HUES64 (cell line): ENCODE results near the gene KANSL1.

Experiments used
- H3K27ac ChIP-seq: 2 replicates; pipeline ENCODE4 v1.7.0; 2013; ENCODE audit warnings: low read depth, low read length, inconsistent platforms
- H3K27me3 ChIP-seq: 2 replicates; pipeline ENCODE4 v1.6.1; 2013; ENCODE audit warnings: mild to moderate bottlenecking, low read length; ENCODE audit not compliant: insufficient read depth
- H3K36me3 ChIP-seq: 2 replicates; pipeline ENCODE4 v1.6.1; 2013; ENCODE audit warnings: mild to moderate bottlenecking, low read length; ENCODE audit not compliant: insufficient read depth
- H3K4me1 ChIP-seq: 2 replicates; pipeline ENCODE4 v1.6.1; 2013; ENCODE audit warnings: mild to moderate bottlenecking, low read length, moderate library complexity; ENCODE audit not compliant: insufficient read depth
- H3K4me3 ChIP-seq: 2 replicates; pipeline ENCODE4 v1.5.1; 2013; ENCODE audit warnings: mild to moderate bottlenecking, low read length, moderate library complexity
- H3K9ac ChIP-seq: 2 replicates; pipeline ENCODE4 v1.6.1; 2013; ENCODE audit warnings: mild to moderate bottlenecking, low read depth, low read length
- H3K9me3 ChIP-seq: 2 replicates; pipeline ENCODE4 v1.6.1; 2013; ENCODE audit warnings: low read depth, low read length; ENCODE audit not compliant: insufficient read depth
- WGBS: fragments of 150-250, 120-280 bp; methylation state at CpG from one replicate; pipeline ENCODE4 v1.1.7; 2013; ENCODE audit warnings: missing lambda C conversion rate; 5-methylcytosine and 5-hydroxymethylcytosine counted together

The KANSL1 gene

GRCh38 chr17:46064460-46064859 is 128.8 kb downstream of the KANSL1 start:
- Histone ChIP-seq H3K9ac (no peak overlapping the region), H3K4me1 (no peaks in the 10 kb centered on the region), H3K27ac (no peak overlapping the region), H3K4me3 (no peak overlapping the region), H3K9me3 (no peaks in the 10 kb centered on the region), H3K27me3 (no peaks in the 10 kb centered on the region), H3K36me3 (peaks cover 70% of the 10 kb centered on the region)
- WGBS, result 95% methylated on average over 1 of the region's 1 CpG

- no peak overlapping the region for H3K27ac ChIP-seq
- WGBS, result 70% methylated on average over 2 of the region's 2 CpGs
- peaks cover 4% of the 10 kb centered on the region for H3K4me1 ChIP-seq
- no peak overlapping the region for H3K9ac ChIP-seq
- H3K36me3 ChIP-seq, result peaks cover 71% of the 10 kb centered on the region
- no peaks in the 10 kb centered on the region for H3K9me3 ChIP-seq
- no peak overlapping the region for H3K4me3 ChIP-seq
- H3K27me3 ChIP-seq, result no peaks in the 10 kb centered on the region
Measured at GRCh38 chr17:46063241-46063640, 130.0 kb downstream of the KANSL1 start.

DNA sequence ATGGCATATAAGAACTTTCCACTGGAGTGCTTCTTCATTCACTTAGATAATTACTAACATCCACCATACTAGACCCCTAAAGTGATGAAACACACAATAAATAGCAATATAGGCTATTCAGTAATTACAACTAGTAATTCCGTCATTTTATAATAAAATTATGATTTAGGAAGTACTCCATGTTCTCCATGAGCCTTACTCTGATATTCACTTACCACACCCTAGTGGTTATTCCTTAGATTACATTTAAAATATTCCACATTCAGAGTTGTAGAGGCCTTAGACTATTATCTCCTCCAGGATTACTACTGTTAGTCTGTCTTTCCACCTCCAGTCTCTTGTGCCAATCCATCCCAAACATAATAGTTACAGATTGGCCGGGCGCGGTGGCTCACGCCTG is 131.8 kb downstream of the KANSL1 start:
- H3K9me3 ChIP-seq, result no peaks in the 10 kb centered on the region
- WGBS, result 95% methylated on average over 5 of the region's 5 CpGs
- no peaks in the 10 kb centered on the region for H3K27me3 ChIP-seq
- H3K9ac ChIP-seq, result no peak overlapping the region
- H3K27ac ChIP-seq, result no peak overlapping the region
- no peak overlapping the region for H3K4me3 ChIP-seq
- peaks cover 57% of the 10 kb centered on the region for H3K36me3 ChIP-seq
- H3K4me1 ChIP-seq, result peaks cover 21% of the 10 kb centered on the region

DNA sequence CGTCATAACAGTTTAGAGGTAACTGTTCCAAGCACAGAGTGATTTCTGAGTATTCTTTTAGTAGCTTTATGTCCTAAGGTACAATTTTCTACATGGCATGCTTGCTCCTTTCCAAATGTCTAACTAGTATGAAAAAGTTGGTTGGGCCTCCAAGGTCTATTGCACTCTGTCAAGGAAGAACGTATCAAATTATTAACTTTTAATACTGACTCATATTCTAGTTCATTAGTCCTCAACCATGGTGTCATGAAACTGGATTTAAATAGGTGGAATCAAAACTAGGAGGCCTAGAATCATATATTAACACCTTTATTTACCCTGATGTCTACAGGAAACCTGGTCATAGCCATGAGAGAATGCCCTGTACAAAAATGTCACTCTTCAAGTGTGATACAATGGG is 132.8 kb downstream of the KANSL1 start:
- Histone ChIP-seq H3K27me3 (no peaks in the 10 kb centered on the region), H3K4me3 (no peak overlapping the region), H3K27ac (no peak overlapping the region), H3K9ac (no peak overlapping the region), H3K4me1 (peaks cover 21% of the 10 kb centered on the region), H3K9me3 (no peaks in the 10 kb centered on the region), H3K36me3 (peaks cover 52% of the 10 kb centered on the region)
- 100% methylated on average over 2 of the region's 2 CpGs for WGBS

DNA sequence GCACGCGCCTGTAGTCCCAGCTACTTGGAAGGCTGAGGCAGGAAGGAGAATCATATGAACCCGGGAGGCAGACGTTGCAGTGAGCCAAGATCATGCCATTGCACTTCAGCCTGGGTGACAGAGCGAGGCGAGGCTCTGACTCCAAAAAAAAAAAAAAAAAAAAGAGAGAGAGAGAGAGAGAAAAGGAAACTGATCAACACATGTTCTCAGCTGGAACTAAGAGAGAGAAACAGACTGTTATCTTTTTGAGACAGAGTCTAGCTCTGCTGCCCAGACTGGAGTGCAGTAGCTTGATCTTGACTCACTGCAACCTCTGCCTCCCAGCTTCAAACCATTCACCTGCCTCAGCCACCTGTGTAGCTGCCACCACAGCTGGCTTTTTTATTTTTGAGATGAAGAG is 133.7 kb downstream of the KANSL1 start:
- Histone ChIP-seq H3K9me3 (no peaks in the 10 kb centered on the region), H3K4me3 (no peak overlapping the region), H3K4me1 (peaks cover 21% of the 10 kb centered on the region), H3K36me3 (peaks cover 46% of the 10 kb centered on the region), H3K9ac (no peak overlapping the region), H3K27me3 (no peaks in the 10 kb centered on the region), H3K27ac (no peak overlapping the region)
- WGBS, result 95% methylated on average over 6 of the region's 6 CpGs

GRCh38 chr17:46057366-46057765 is 135.9 kb downstream of the KANSL1 start:
- Histone ChIP-seq H3K9ac (no peak overlapping the region), H3K9me3 (no peaks in the 10 kb centered on the region), H3K27me3 (no peaks in the 10 kb centered on the region), H3K36me3 (peaks cover 42% of the 10 kb centered on the region), H3K4me3 (no peak overlapping the region), H3K4me1 (peaks cover 21% of the 10 kb centered on the region), H3K27ac (peak overlapping the region; percentile 52)
- WGBS, result 92% methylated on average over 4 of the region's 4 CpGs

- 81% methylated on average over 2 of the region's 4 CpGs for WGBS
- peak overlapping the region; percentile 55 for H3K27ac ChIP-seq
- peaks cover 21% of the 10 kb centered on the region for H3K4me1 ChIP-seq
Measured at GRCh38 chr17:46056800-46057304, 136.4 kb downstream of the KANSL1 start.

GRCh38 chr17:46053911-46054534 is 139.2 kb downstream of the KANSL1 start:
- H3K4me1 ChIP-seq, result peaks cover 21% of the 10 kb centered on the region
- no peaks in the 10 kb centered on the region for H3K27me3 ChIP-seq
- no peaks in the 10 kb centered on the region for H3K9me3 ChIP-seq
- 96% methylated on average over 8 of the region's 8 CpGs for WGBS
- no peak overlapping the region for H3K9ac ChIP-seq
- no peak overlapping the region for H3K27ac ChIP-seq
- H3K36me3 ChIP-seq, result peaks cover 51% of the 10 kb centered on the region
- H3K4me3 ChIP-seq, result no peak overlapping the region

More at GRCh38 chr17:46056800-46057304, 136.4 kb downstream of the KANSL1 start:
- Histone ChIP-seq H3K27me3 (no peaks in the 10 kb centered on the region), H3K4me3 (no peak overlapping the region), H3K36me3 (peaks cover 46% of the 10 kb centered on the region), H3K9ac (peak overlapping the region; percentile 18; the same call in 1 of the 2 replicates), H3K9me3 (no peaks in the 10 kb centered on the region)

DNA sequence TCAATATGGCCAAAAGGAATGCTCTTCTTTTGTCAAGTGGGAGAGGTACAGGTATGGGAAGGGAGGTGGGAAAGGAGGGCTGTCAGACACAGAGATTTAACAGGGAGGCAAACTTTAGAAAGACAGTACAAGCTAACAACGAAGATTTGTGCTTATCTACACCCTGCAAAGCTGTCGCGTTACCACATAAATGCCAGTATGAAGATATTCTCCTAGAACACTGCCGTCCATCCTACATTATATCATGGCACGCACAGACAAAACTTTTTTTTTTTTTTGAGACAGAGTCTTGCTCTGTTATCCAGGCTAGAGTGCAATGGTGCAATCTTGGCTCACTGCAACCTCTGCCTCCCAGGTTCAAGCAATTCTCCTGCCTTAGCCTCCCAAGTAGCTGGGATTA is 143.6 kb downstream of the KANSL1 start:
- Histone ChIP-seq H3K4me3 (no peak overlapping the region), H3K9me3 (no peaks in the 10 kb centered on the region), H3K9ac (no peak overlapping the region), H3K27me3 (no peaks in the 10 kb centered on the region), H3K36me3 (peaks cover 82% of the 10 kb centered on the region), H3K4me1 (peaks cover under 1% of the 10 kb centered on the region; the same call in 1 of the 2 replicates), H3K27ac (no peak overlapping the region)
- 99% methylated on average over 5 of the region's 5 CpGs for WGBS

- Histone ChIP-seq H3K9me3 (no peaks in the 10 kb centered on the region), H3K4me3 (no peak overlapping the region), H3K9ac (no peak overlapping the region), H3K36me3 (peaks cover 86% of the 10 kb centered on the region), H3K27ac (no peak overlapping the region), H3K27me3 (no peaks in the 10 kb centered on the region), H3K4me1 (peaks cover 9% of the 10 kb centered on the region; the same call in 1 of the 2 replicates)
- WGBS, result 96% methylated on average over 8 of the region's 8 CpGs
Measured at GRCh38 chr17:46047856-46048255, 145.4 kb downstream of the KANSL1 start.

- no peaks in the 10 kb centered on the region for H3K27me3 ChIP-seq
- peaks cover 89% of the 10 kb centered on the region for H3K36me3 ChIP-seq
- H3K9me3 ChIP-seq, result no peaks in the 10 kb centered on the region
- WGBS, result 94% methylated on average over 4 of the region's 5 CpGs
- peaks cover 9% of the 10 kb centered on the region; the same call in 1 of the 2 replicates for H3K4me1 ChIP-seq
- H3K9ac ChIP-seq, result no peak overlapping the region
- no peak overlapping the region for H3K27ac ChIP-seq
- no peak overlapping the region for H3K4me3 ChIP-seq
Measured at GRCh38 chr17:46047398-46047797, 145.8 kb downstream of the KANSL1 start.
